IMR-90 (cell line): ENCODE data around the gene MEGF6. TPM values are rescaled to one million over a fixed set of nuclear protein-coding genes. Genes with fewer than 3 reads are reported as not detected.

Experiments
- ATAC-seq: fragments of 200-7000 bp; cut with Tn5 transposase; 2 replicates; pipeline ENCODE4 v1.9.1; 2020; ENCODE audit warnings: low read depth, mild to moderate bottlenecking, moderate library complexity
- BruUV-seq: library from RNA; stranded (reverse); fragments of 400-500 nt; replicated peaks from 2 replicates; lab custom pipeline; 2021; lab: Mats Ljungman, UMichigan
- CTCF ChIA-PET: fragments of 300-600 bp; formaldehyde crosslinking; extraction: SDS; loops from one replicate; lab custom pipeline; 2021; ENCODE audit warnings: antibody characterized with exemption; lab: Yijun Ruan, JAX
- POLR2A ChIA-PET: fragments of 300-600 bp; sonication (Branson Sonifier 250); formaldehyde crosslinking; loops from one replicate; lab custom pipeline; 2022; ENCODE audit warnings: antibody characterized with exemption; ENCODE audit not compliant: unreplicated experiment; lab: Charles Lee
- DNase-seq: peaks from one replicate; pipeline ENCODE4 v3.0.0; 2013
- H2AFZ ChIP-seq: replicated peaks from 2 replicates; pipeline ENCODE3; 2013; ENCODE audit warnings: low read length, mild to moderate bottlenecking; ENCODE audit not compliant: poor library complexity
- H2AK5ac ChIP-seq: 2 replicates; pipeline ENCODE4 v1.6.1; 2013; ENCODE audit warnings: low read depth, low read length, inconsistent platforms
- H2AK9ac ChIP-seq: replicated peaks from 2 replicates; pipeline ENCODE3; 2013; ENCODE audit warnings: mild to moderate bottlenecking, low read depth, low read length, moderate library complexity; ENCODE audit not compliant: poor library complexity
- H2BK120ac ChIP-seq: 2 replicates; pipeline ENCODE4 v1.6.1; 2013; ENCODE audit warnings: low read depth, low read length, inconsistent platforms
- H2BK15ac ChIP-seq: 3 replicates; pipeline ENCODE4 v1.6.1; 2013; ENCODE audit warnings: low read depth, low read length, inconsistent platforms
- H2BK20ac ChIP-seq: 2 replicates; pipeline ENCODE4 v1.6.1; 2013; ENCODE audit warnings: low read depth, mild to moderate bottlenecking, inconsistent platforms, low read length, moderate library complexity
- H2BK5ac ChIP-seq: 2 replicates; pipeline ENCODE4 v1.6.1; 2013; ENCODE audit warnings: mild to moderate bottlenecking, low read depth, low read length, inconsistent platforms; ENCODE audit not compliant: poor library complexity, severe bottlenecking
- H3K14ac ChIP-seq: replicated peaks from 2 replicates; pipeline ENCODE4 v1.6.1; 2013; ENCODE audit warnings: low read depth, low read length, inconsistent platforms
- H3K18ac ChIP-seq: 2 replicates; pipeline ENCODE4 v1.6.1; 2013; ENCODE audit warnings: low read depth, low read length, control low read depth
- H3K23ac ChIP-seq: 2 replicates; pipeline ENCODE4 v1.6.1; 2013; ENCODE audit warnings: low read depth, low read length, inconsistent platforms
- H3K27ac ChIP-seq: 2 replicates; pipeline ENCODE4 v1.5.1; 2013; ENCODE audit warnings: mild to moderate bottlenecking, control low read depth, low read length; ENCODE audit not compliant: insufficient read depth
- H3K27me3 ChIP-seq: 2 replicates; pipeline ENCODE4 v1.6.1; 2013; ENCODE audit warnings: low read length; ENCODE audit not compliant: control insufficient read depth, insufficient read depth
- H3K36me3 ChIP-seq: 2 replicates; pipeline ENCODE4 v1.6.1; 2013; ENCODE audit warnings: low read length, mixed read lengths; ENCODE audit not compliant: control insufficient read depth, insufficient read depth
- H3K4ac ChIP-seq: 2 replicates; pipeline ENCODE4 v1.6.1; 2013; ENCODE audit warnings: low read depth, low read length, inconsistent platforms
- H3K4me1 ChIP-seq: 2 replicates; pipeline ENCODE4 v1.6.1; 2013; ENCODE audit warnings: low read length, mixed read lengths; ENCODE audit not compliant: control insufficient read depth, insufficient read depth
- H3K4me2 ChIP-seq: 2 replicates; pipeline ENCODE4 v1.6.1; 2013; ENCODE audit warnings: low read depth, mild to moderate bottlenecking, control low read depth, low read length, moderate library complexity
- H3K4me3 ChIP-seq: 2 replicates; pipeline ENCODE4 v1.5.1; 2013; ENCODE audit warnings: low read depth, mild to moderate bottlenecking, control low read depth, low read length, moderate library complexity; ENCODE audit not compliant: insufficient read depth
- H3K56ac ChIP-seq: 2 replicates; pipeline ENCODE4 v1.6.1; 2013; ENCODE audit warnings: low read length, inconsistent platforms; ENCODE audit not compliant: insufficient read depth; ENCODE audit errors: extremely low read depth
- H3K79me1 ChIP-seq, 2 experiments: 2 replicates each; pipeline ENCODE4 v1.6.1; 2013; ENCODE audit warnings: low read length in 2 of 2, inconsistent platforms in 1 of 2, low read depth in 1 of 2
- H3K9ac ChIP-seq: 2 replicates; pipeline ENCODE4 v1.6.1; 2013; ENCODE audit warnings: low read depth, low read length, control low read depth
- H3K9me1 ChIP-seq: 2 replicates; pipeline ENCODE4 v1.6.1; 2013; ENCODE audit warnings: low read length, inconsistent platforms; ENCODE audit not compliant: insufficient read depth
- H3K9me3 ChIP-seq: 2 replicates; pipeline ENCODE4 v1.6.1; 2013; ENCODE audit warnings: low read length; ENCODE audit not compliant: control insufficient read depth, insufficient read depth
- H4K20me1 ChIP-seq: 2 replicates; pipeline ENCODE4 v1.6.1; 2013; ENCODE audit warnings: low read length, inconsistent platforms; ENCODE audit not compliant: insufficient read depth
- H4K5ac ChIP-seq: 2 replicates; pipeline ENCODE4 v1.6.1; 2013; ENCODE audit warnings: mild to moderate bottlenecking, low read depth, low read length, control low read depth
- H4K8ac ChIP-seq, 2 experiments: 2 replicates each; pipeline ENCODE4 v1.6.1; 2013; ENCODE audit warnings: low read depth in 2 of 2, low read length in 2 of 2, control low read depth in 1 of 2, inconsistent platforms in 1 of 2
- H4K91ac ChIP-seq: 2 replicates; pipeline ENCODE4 v1.6.1; 2013; ENCODE audit warnings: low read depth, low read length, inconsistent platforms; ENCODE audit not compliant: insufficient read depth
- POLR2A ChIP-seq: IDR thresholded peaks from 2 replicates; pipeline ENCODE4 v1.6.1; 2012; ENCODE audit warnings: mild to moderate bottlenecking, low read depth, low read length
- WGBS, 2 experiments: methylation state at CpG; one replicate each; pipeline versions ENCODE4 v1.1.5 to v1.1.7; 2013; ENCODE audit warnings: missing lambda C conversion rate in 2 of 2; ENCODE audit not compliant: insufficient read length in 1 of 2; ENCODE audit errors: extremely low coverage in 2 of 2; 5-methylcytosine and 5-hydroxymethylcytosine counted together
- dilution Hi-C: fragments of 300-500 bp; cut with HindIII; formaldehyde crosslinking; loops from one replicate; pipeline ENCODE4 v1.14.3; 2018; ENCODE audit warnings: low sequenced_read_pairs; ENCODE audit not compliant: unreplicated experiment
- in situ Hi-C: fragments of 300-500 bp; cut with MboI; formaldehyde crosslinking; loops from 3 replicates; pipeline ENCODE4 v1.14.3; 2019; ENCODE audit warnings: low sequenced_read_pairs, inconsistent platforms, mixed read lengths
- intact Hi-C: fragments of 100-400 bp; cut with micrococcal nuclease; formaldehyde crosslinking; loops from 2 replicates; pipeline ENCODE4 v1.10.0; 2022
- polyA plus RNA-seq, 3 experiments: library from polyadenylated mRNA; depleted of rRNA; stranded (reverse); fragments of >200 nt; gene quantifications; 2 replicates each; pipeline ENCODE4 v1.2.3, GENCODE V29; 2012; ENCODE audit warnings: low replicate concordance in 1 of 3
- total RNA-seq: library from RNA; depleted of rRNA; stranded (reverse); fragments of >200 nt; gene quantifications from 2 replicates; pipeline ENCODE4 v1.2.3, GENCODE V29; 2012

MEGF6 gene
- total and polyA plus RNA-seq, 2 of the 4 experiments (the other 2 are of a cell fraction), result 0.72 to 4.1 TPM

DNA sequence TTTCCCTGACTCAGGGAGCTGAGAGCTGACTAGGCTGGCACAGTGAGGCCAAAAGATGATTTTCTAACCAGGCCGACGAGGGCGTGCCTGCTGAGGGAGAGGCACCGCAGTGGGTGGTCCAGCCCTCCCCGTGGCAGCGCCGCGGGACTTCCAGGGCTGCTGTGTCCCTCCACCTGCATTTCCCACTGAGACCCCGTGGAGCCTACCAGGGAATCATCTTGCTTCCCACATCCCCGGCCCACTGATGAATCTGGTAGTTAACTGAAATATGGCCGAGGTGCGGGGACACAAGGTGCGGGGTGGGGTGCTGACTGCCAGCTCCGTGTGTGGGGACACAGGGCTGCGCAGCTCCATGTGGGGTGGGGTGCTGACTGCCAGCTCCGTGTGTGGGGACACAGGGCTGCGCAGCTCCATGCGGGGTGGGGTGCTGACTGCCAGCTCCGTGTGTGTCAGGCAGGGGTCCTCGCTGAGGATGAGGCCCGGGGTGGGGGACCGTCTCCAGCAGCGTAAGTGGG lies 28.1 kb upstream of the MEGF6 start:
- Histone ChIP-seq H2AFZ (no peak overlapping the region), H3K79me1 (peaks cover 0 to 5% of the 10 kb centered on the region in 2 experiments; a peak in 1 of 4 replicates), H2BK5ac (no peak overlapping the region), H4K5ac (no peak overlapping the region), H2BK120ac (no peak overlapping the region), H2AK5ac (no peak overlapping the region), H3K14ac (no peak overlapping the region), H4K20me1 (no peaks in the 10 kb centered on the region), H3K36me3 (peaks cover 46% of the 10 kb centered on the region), H3K9me3 (no peaks in the 10 kb centered on the region), H3K9ac (no peak overlapping the region), H3K4me2 (no peak overlapping the region), H4K8ac (no peak overlapping the region), H2BK15ac (no peak overlapping the region), H3K4ac (no peak overlapping the region), H3K27me3 (no peaks in the 10 kb centered on the region), H3K27ac (no peak overlapping the region), H2BK20ac (no peak overlapping the region), H3K56ac (no peak overlapping the region), H3K23ac (no peak overlapping the region), H4K91ac (no peak overlapping the region), H3K18ac (no peak overlapping the region), H3K4me1 (no peaks in the 10 kb centered on the region), H3K9me1 (0 out of 2 replicates have a peak, but pooled peaks cover 3% of the 10 kb centered on the region), H3K4me3 (no peak overlapping the region), H2AK9ac (no peak overlapping the region)
- TF ChIP-seq POLR2A, result no peak
- dilution Hi-C loops (no loop called here), in situ Hi-C loops (no loop called here), intact Hi-C loops (no loop called here)
- DNase-seq (no peak), ATAC-seq (no peak)
- no TSS peak for BruUV-seq
- 86% methylated on average over 10 of the region's 23 CpGs; no CpG with 5 or more reads in 1 of the 2 experiments for WGBS, 2 experiments
- ChIA-PET CTCF (no interaction called here), POLR2A (no interaction called here)
